ENCODE data around the gene SMARCA1. TPM values are rescaled to one million over a fixed set of nuclear protein-coding genes. Genes with fewer than 3 reads are reported as not detected.

SMARCA1 gene
- total and polyA plus RNA-seq, 2 donors (not counting 1 experiment from before 2014, with no cell fraction given): 53.3 to 74.5 TPM

DNA sequence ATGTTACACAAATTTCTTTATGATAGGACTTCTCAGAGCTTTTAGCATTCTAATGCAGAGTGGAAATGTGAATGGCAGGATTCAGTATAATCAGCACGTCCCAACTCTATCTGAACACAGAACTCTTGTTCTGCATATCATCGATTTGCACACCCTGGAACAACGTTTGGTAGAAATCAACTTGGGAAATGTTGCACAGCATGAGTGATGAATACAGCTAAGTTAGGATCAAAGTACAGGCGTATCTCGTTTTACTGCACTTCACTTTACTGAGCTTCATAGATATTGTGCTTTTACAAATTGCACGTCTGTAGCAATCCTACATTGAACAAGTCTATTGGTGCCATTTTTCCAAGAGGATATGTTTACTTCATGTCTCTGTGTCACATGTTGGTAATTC lies 70.8 kb downstream of the SMARCA1 start:
- no peak overlapping the region for H3K9ac ChIP-seq (ENCODE audit: insufficient read depth, low read length)
- H3K4me2 ChIP-seq (ENCODE audit: extremely low read depth, insufficient read depth, low read length): no peak overlapping the region
- H3K27me3 ChIP-seq (ENCODE audit: control insufficient read depth, insufficient read depth, low read length): no peaks in the 10 kb centered on the region
- H3K4me1 ChIP-seq (ENCODE audit: control insufficient read depth, extremely low read depth, insufficient read depth, low read length): no peaks in the 10 kb centered on the region
- TF ChIP-seq CTCF (conservative IDR thresholded peaks at IDR 0.05 in 1 of 2, IDR thresholded peaks at IDR 0.05 in 1 of 2; ENCODE audit: low read depth in 1 of 2, low read length in 2 of 2) (no peak), EZH2 (IDR thresholded peaks at IDR 0.05; ENCODE audit: low read length, missing control alignments) (no peak)
- H3K79me2 ChIP-seq (ENCODE audit: control insufficient read depth, insufficient read depth, low read length): no peaks in the 10 kb centered on the region
- H2AFZ ChIP-seq (ENCODE audit: low read length): no peak overlapping the region
- H3K27ac ChIP-seq (ENCODE audit: insufficient read depth, low read length): no peak overlapping the region
- no peaks in the 10 kb centered on the region for H4K20me1 ChIP-seq (ENCODE audit: control insufficient read depth, extremely low read depth, insufficient read depth, low read length)
- H3K4me3 ChIP-seq (replicated peaks in 1 of 4; ENCODE audit: control extremely low read depth in 1 of 4, insufficient read depth in 1 of 4, low read depth in 3 of 4, low read length in 4 of 4): no peak overlapping the region
- no peaks in the 10 kb centered on the region for H3K9me3 ChIP-seq (ENCODE audit: control insufficient read depth, insufficient read depth, low read depth, low read length)
- DNase-seq (ENCODE audit: low read depth in 2 of 2): no peak
- no peaks in the 10 kb centered on the region for H3K36me3 ChIP-seq (ENCODE audit: control insufficient read depth, insufficient read depth, low read length)

GRCh38 chrX:129450123-129450522 lies 73.2 kb downstream of the SMARCA1 start:
- H3K4me1 ChIP-seq (ENCODE audit: control insufficient read depth, extremely low read depth, insufficient read depth, low read length): no peaks in the 10 kb centered on the region
- no peak overlapping the region for H3K27ac ChIP-seq (ENCODE audit: insufficient read depth, low read length)
- H3K9ac ChIP-seq (ENCODE audit: insufficient read depth, low read length): no peak overlapping the region
- TF ChIP-seq EZH2 (IDR thresholded peaks at IDR 0.05; ENCODE audit: low read length, missing control alignments): no peak
- no peak for TF ChIP-seq CTCF (conservative IDR thresholded peaks at IDR 0.05 in 1 of 2, IDR thresholded peaks at IDR 0.05 in 1 of 2; ENCODE audit: low read depth in 1 of 2, low read length in 2 of 2)
- H3K36me3 ChIP-seq (ENCODE audit: control insufficient read depth, insufficient read depth, low read length): no peaks in the 10 kb centered on the region
- H3K9me3 ChIP-seq (ENCODE audit: control insufficient read depth, insufficient read depth, low read depth, low read length): no peaks in the 10 kb centered on the region
- no peak overlapping the region for H3K4me2 ChIP-seq (ENCODE audit: extremely low read depth, insufficient read depth, low read length)
- H2AFZ ChIP-seq (ENCODE audit: low read length): no peak overlapping the region
- H3K79me2 ChIP-seq (ENCODE audit: control insufficient read depth, insufficient read depth, low read length): no peaks in the 10 kb centered on the region
- H3K4me3 ChIP-seq (replicated peaks in 1 of 4; ENCODE audit: control extremely low read depth in 1 of 4, insufficient read depth in 1 of 4, low read depth in 3 of 4, low read length in 4 of 4): no peak overlapping the region
- no peaks in the 10 kb centered on the region for H3K27me3 ChIP-seq (ENCODE audit: control insufficient read depth, insufficient read depth, low read length)
- DNase-seq (ENCODE audit: low read depth in 2 of 2): no peak
- no peaks in the 10 kb centered on the region for H4K20me1 ChIP-seq (ENCODE audit: control insufficient read depth, extremely low read depth, insufficient read depth, low read length)

DNA sequence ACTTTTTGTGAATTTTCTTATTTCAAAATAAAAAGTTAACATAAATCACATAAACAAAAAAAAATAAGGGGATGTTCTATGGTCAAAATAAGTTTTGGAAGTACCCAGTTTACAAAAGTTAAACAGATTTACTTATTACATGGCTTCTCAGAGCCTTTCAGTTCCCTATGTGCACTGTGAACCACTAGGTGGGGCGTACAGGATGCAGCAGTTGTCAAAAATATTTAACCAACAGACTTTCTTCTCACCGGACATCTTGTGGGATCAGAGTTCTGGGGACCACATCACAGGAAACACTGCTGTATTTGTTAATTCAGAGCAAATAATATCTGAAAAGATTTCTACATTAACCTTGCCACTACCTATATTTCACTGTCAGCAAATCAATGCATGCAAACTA lies 74.1 kb downstream of the SMARCA1 start:
- DNase-seq (ENCODE audit: low read depth in 2 of 2): no peak
- no peaks in the 10 kb centered on the region for H3K9me3 ChIP-seq (ENCODE audit: control insufficient read depth, insufficient read depth, low read depth, low read length)
- H3K27ac ChIP-seq (ENCODE audit: insufficient read depth, low read length): no peak overlapping the region
- H3K36me3 ChIP-seq (ENCODE audit: control insufficient read depth, insufficient read depth, low read length): no peaks in the 10 kb centered on the region
- no peaks in the 10 kb centered on the region for H3K4me1 ChIP-seq (ENCODE audit: control insufficient read depth, extremely low read depth, insufficient read depth, low read length)
- H3K79me2 ChIP-seq (ENCODE audit: control insufficient read depth, insufficient read depth, low read length): no peaks in the 10 kb centered on the region
- H4K20me1 ChIP-seq (ENCODE audit: control insufficient read depth, extremely low read depth, insufficient read depth, low read length): no peaks in the 10 kb centered on the region
- H2AFZ ChIP-seq (ENCODE audit: low read length): no peak overlapping the region
- H3K4me2 ChIP-seq (ENCODE audit: extremely low read depth, insufficient read depth, low read length): no peak overlapping the region
- TF ChIP-seq CTCF (conservative IDR thresholded peaks at IDR 0.05 in 1 of 2, IDR thresholded peaks at IDR 0.05 in 1 of 2; ENCODE audit: low read depth in 1 of 2, low read length in 2 of 2): no peak
- TF ChIP-seq EZH2 (IDR thresholded peaks at IDR 0.05; ENCODE audit: low read length, missing control alignments): no peak
- H3K4me3 ChIP-seq (replicated peaks in 1 of 4; ENCODE audit: control extremely low read depth in 1 of 4, insufficient read depth in 1 of 4, low read depth in 3 of 4, low read length in 4 of 4): no peak overlapping the region
- H3K9ac ChIP-seq (ENCODE audit: insufficient read depth, low read length): no peak overlapping the region
- H3K27me3 ChIP-seq (ENCODE audit: control insufficient read depth, insufficient read depth, low read length): no peaks in the 10 kb centered on the region

All from fibroblast of lung (primary cell).